Body of pancreas (tissue), 4 donors: ENCODE results near the gene PFN3.

Source experiments
- CTCF ChIP-seq, 7 experiments: fragments of 450-650 bp in 4 of 7; fragments of 200-600 bp in 3 of 7; sonication (generic) in 3 of 7; IDR thresholded peaks; one replicate each; pipeline ENCODE4 v1.5.1; 2016 to 2019; ENCODE audit warnings: antibody characterized with exemption in 7 of 7
- POLR2A ChIP-seq, 3 donors: fragments of 450-650 bp; IDR thresholded peaks; one replicate each; pipeline ENCODE4 v1.6.1; 2016; ENCODE audit warnings: antibody characterized with exemption in 3 of 3, mild to moderate bottlenecking in 2 of 3

DNA sequence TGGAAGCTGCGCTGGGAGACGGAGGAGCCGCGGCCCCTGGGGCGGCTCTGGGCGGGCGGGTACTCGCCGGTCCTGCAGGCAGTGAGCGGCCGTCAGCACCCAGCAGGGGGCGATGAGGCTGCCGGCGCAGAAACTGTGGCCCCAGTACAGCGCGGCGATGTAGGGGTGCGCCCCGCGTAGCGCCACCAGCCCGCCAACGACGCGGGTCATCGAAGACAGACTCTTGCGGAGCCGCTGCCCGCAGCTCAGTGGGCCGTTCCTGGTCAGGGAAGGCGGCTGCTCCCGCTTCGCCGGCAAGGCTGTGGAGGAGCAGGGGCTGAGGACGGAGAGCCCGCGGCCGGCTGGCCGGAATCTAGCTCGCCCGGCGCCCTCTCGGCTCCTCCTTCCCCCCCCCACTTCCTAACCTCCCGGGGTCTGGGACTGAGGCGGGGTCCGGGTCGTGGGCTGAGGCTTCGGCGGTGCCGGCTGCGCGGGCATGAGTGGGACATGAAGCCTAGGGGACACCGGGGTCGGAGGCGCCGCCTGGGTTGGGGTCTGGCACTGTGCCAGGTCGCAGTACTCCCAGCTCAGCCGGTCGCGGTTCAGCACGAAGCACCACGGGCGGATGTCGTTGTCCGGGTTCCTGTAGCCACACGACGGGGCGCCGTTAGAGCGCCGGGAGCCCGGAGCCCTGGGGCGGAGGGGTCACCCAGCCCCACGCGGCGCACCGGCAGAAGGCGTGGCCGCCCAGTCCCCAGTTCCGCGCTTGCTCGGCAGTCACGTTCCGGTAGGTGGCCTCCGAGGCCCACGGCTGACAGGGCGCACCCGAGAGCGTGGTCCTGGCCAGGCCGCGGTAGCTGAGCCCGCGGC, 3.6 kb upstream of the PFN3 start:
- TF ChIP-seq CTCF (IDR thresholded peaks at IDR 0.05) (peak; percentile 56 to 91 (median 83)), POLR2A (IDR thresholded peaks at IDR 0.05) (peak in 1 of 3 donors; percentile 24)
